IPS-18a (cell line): Measurements from ENCODE around the gene HMGCLL1.

Experiments
- H3K27ac ChIP-seq: one replicate; pipeline ENCODE4 v1.5.1; 2013; ENCODE audit warnings: low read length
- H3K27me3 ChIP-seq: one replicate; pipeline ENCODE4 v1.6.1; 2013; ENCODE audit warnings: mild to moderate bottlenecking, low read length; ENCODE audit not compliant: control insufficient read depth, insufficient read depth
- H3K36me3 ChIP-seq: one replicate; pipeline ENCODE4 v1.6.1; 2013; ENCODE audit warnings: low read depth, low read length; ENCODE audit not compliant: control insufficient read depth
- H3K4me1 ChIP-seq: one replicate; pipeline ENCODE4 v1.6.1; 2013; ENCODE audit warnings: low read depth, low read length; ENCODE audit not compliant: control insufficient read depth
- H3K4me3 ChIP-seq: one replicate; pipeline ENCODE4 v1.5.1; 2013; ENCODE audit warnings: low read length
- H3K9ac ChIP-seq: one replicate; pipeline ENCODE4 v1.6.1; 2013; ENCODE audit warnings: mild to moderate bottlenecking, low read length, moderate library complexity
- H3K9me3 ChIP-seq: one replicate; pipeline ENCODE4 v1.6.1; 2013; ENCODE audit warnings: low read depth, low read length; ENCODE audit not compliant: control insufficient read depth

The HMGCLL1 gene

DNA sequence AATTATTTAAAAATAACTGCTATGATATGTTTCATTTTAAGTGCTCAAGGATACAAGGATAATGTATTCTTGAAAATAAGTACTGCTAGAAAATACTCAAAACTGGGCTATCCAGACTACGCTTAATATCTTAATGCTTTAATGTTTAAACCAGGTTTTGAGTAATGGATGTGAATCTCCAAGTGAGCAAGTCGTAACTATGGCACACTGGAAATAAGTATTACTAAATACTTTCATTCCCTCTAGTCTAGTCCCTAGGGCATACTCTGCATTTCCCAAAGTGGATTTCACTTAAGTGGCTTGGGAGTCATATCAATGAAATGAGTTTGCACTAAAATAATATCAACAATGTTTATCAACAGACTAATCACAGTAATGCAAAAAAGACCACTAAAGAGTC is 48.1 kb downstream of the HMGCLL1 start:
- H3K9me3 ChIP-seq, result no peaks in the 10 kb centered on the region
- H3K27ac ChIP-seq, result no peak overlapping the region
- H3K9ac ChIP-seq, result no peak overlapping the region
- H3K4me1 ChIP-seq, result no peaks in the 10 kb centered on the region
- no peaks in the 10 kb centered on the region for H3K36me3 ChIP-seq
- no peak overlapping the region for H3K4me3 ChIP-seq
- no peaks in the 10 kb centered on the region for H3K27me3 ChIP-seq

- H3K36me3 ChIP-seq, result no peaks in the 10 kb centered on the region
- H3K27ac ChIP-seq, result no peak overlapping the region
- no peak overlapping the region for H3K9ac ChIP-seq
- no peak overlapping the region for H3K4me3 ChIP-seq
- peaks cover 6% of the 10 kb centered on the region for H3K4me1 ChIP-seq
- H3K27me3 ChIP-seq, result no peaks in the 10 kb centered on the region
- no peaks in the 10 kb centered on the region for H3K9me3 ChIP-seq
Observed at GRCh38 chr6:55528624-55529023, 50.4 kb downstream of the HMGCLL1 start.

GRCh38 chr6:55524441-55524840 is 54.6 kb downstream of the HMGCLL1 start:
- Histone ChIP-seq H3K9ac (no peak overlapping the region), H3K4me1 (peaks cover 6% of the 10 kb centered on the region), H3K27me3 (no peaks in the 10 kb centered on the region), H3K27ac (no peak overlapping the region), H3K4me3 (no peak overlapping the region), H3K36me3 (no peaks in the 10 kb centered on the region), H3K9me3 (no peaks in the 10 kb centered on the region)

- no peaks in the 10 kb centered on the region for H3K36me3 ChIP-seq
- no peak overlapping the region for H3K9ac ChIP-seq
- no peaks in the 10 kb centered on the region for H3K9me3 ChIP-seq
- no peaks in the 10 kb centered on the region for H3K4me1 ChIP-seq
- H3K4me3 ChIP-seq, result no peak overlapping the region
- no peak overlapping the region for H3K27ac ChIP-seq
- H3K27me3 ChIP-seq, result no peaks in the 10 kb centered on the region
Observed at GRCh38 chr6:55518529-55519060, 60.4 kb downstream of the HMGCLL1 start.

- no peak overlapping the region for H3K9ac ChIP-seq
- H3K27me3 ChIP-seq, result no peaks in the 10 kb centered on the region
- no peaks in the 10 kb centered on the region for H3K36me3 ChIP-seq
- no peak overlapping the region for H3K4me3 ChIP-seq
- H3K27ac ChIP-seq, result no peak overlapping the region
- H3K9me3 ChIP-seq, result no peaks in the 10 kb centered on the region
- H3K4me1 ChIP-seq, result no peaks in the 10 kb centered on the region
Observed at GRCh38 chr6:55516736-55517135, 62.3 kb downstream of the HMGCLL1 start.

DNA sequence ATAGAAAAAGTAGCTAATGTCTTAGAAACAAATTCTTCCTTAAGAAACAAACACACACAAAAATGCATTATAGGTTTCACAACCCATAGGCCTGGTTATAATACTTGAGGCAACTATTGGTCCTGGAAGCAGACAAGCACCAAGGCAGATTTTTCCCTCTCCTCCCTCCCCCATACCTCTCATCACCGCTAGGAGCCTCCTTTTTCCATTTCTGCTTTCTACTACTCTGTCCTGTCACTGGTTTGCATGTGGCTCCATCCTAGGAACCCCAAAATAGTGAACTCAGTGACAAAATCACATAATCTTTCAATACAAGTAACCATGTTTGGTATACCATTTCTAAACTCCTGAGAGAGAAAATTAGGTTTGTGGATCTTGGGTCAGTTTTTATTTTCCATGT is 66.1 kb downstream of the HMGCLL1 start:
- Histone ChIP-seq H3K27me3 (no peaks in the 10 kb centered on the region), H3K9me3 (no peaks in the 10 kb centered on the region), H3K4me3 (no peak overlapping the region), H3K9ac (no peak overlapping the region), H3K36me3 (no peaks in the 10 kb centered on the region), H3K4me1 (no peaks in the 10 kb centered on the region), H3K27ac (no peak overlapping the region)

DNA sequence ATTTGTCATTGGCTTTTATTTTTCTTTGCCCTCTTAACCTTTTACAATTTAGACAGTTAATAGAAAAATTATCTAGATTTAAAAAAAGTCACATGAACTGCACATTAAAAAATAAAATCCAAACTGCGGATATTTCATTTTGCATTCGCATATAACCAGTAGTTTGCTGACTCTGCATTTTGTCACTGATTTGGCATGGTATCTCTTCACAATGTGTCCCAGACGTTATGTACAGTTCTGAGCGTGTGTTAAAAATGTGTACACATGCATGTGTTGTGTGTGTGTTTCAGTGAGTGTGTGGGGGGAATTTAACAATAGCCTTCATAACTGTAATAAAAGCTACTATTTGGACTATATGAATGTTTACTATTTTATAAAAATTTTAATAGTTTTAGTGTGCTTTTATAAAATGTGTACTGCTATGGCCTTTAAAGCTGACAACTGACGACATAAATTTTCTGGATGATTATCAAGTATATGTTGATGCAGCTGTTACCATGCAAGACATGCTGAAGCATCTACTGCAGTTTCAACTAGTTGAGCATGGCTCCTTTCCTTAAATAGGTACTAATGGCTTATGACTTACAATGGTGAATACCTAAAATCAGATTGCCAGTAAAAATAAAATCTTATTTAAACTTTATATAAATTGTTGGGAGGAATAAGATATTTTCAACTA is 67.7 kb downstream of the HMGCLL1 start:
- Histone ChIP-seq H3K36me3 (no peaks in the 10 kb centered on the region), H3K4me3 (no peak overlapping the region), H3K4me1 (no peaks in the 10 kb centered on the region), H3K9ac (no peak overlapping the region), H3K27me3 (no peaks in the 10 kb centered on the region), H3K27ac (no peak overlapping the region), H3K9me3 (no peaks in the 10 kb centered on the region)

DNA sequence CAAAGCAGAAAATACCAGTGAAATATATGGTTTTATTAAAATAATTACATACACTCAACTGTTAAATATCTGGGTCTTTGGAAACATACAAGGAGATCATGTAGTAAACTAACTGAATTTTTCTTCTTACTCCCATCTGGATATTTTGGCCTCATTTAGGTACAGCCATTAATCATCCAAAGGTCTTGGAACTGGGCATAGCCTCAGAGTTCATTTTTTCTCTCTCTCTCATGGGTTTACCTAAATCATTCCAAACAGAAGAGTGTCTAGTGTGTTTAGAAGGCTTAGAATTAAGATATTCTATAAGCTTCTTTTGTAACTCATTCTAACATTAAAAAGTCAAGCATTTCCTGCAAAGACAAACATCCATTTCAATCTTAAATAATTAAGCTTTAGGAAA is 79.4 kb downstream of the HMGCLL1 start:
- Histone ChIP-seq H3K27ac (no peak overlapping the region), H3K9ac (no peak overlapping the region), H3K36me3 (no peaks in the 10 kb centered on the region), H3K9me3 (no peaks in the 10 kb centered on the region), H3K4me1 (peaks cover 6% of the 10 kb centered on the region), H3K4me3 (no peak overlapping the region), H3K27me3 (no peaks in the 10 kb centered on the region)

DNA sequence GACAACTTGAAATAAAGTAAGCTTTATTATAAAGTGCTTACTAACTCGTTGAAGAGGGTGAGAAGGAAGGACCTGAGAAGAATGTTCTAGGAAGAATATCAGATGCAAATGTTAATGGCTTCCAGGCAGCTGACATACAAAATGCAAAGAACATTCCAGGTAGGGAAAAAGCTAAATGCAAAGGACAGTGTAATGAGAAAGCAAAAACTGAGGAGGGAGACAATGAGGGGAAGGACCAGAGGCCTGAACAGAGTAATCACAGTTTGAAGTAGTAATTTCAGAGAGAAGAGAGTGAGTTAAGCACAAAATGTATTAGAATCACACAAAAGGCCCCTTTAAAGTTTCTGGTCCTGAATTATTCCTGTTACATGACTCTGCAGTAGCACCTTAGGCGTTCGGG is 81.3 kb downstream of the HMGCLL1 start:
- Histone ChIP-seq H3K4me3 (no peak overlapping the region), H3K9ac (no peak overlapping the region), H3K4me1 (peaks cover 6% of the 10 kb centered on the region), H3K27me3 (no peaks in the 10 kb centered on the region), H3K36me3 (no peaks in the 10 kb centered on the region), H3K27ac (no peak overlapping the region), H3K9me3 (no peaks in the 10 kb centered on the region)

DNA sequence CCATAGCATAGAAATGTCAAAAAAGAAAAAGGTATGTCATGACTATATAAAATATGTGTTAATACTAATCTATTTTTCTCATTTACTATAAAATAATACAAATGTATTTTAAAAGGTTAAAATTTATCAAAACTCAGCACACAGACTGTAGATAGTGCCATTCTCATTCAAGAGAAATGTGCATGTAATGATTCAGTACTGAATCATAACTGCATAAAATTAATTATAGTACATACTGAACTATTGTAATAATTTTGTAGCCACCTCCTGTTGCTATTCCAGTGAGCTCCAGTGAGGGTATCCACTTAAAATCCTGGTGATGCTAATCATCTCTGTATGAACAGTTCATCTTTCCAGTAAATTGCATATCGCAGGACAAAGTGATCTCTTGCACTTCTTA is 82.8 kb downstream of the HMGCLL1 start:
- Histone ChIP-seq H3K4me3 (no peak overlapping the region), H3K9ac (no peak overlapping the region), H3K27ac (no peak overlapping the region), H3K27me3 (no peaks in the 10 kb centered on the region), H3K36me3 (no peaks in the 10 kb centered on the region), H3K4me1 (peaks cover 6% of the 10 kb centered on the region), H3K9me3 (no peaks in the 10 kb centered on the region)

DNA sequence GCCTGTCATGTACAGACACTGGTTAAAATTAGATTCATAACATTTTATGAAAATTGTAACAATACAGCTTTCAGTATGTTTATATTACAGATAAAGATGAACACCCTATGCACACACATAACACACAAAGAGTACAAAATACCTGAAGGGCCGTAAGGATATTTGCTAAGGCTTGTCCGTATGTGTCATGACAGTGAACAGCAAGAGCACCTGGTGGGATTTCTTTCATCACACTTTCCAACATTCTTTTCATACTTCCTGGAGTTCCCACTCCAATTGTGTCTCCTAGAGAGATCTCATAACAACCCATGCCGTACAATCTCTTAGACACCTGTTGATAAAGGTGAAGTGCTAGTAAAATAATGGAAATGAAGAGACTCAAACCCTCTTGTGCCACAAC is 83.7 kb downstream of the HMGCLL1 start:
- Histone ChIP-seq H3K27me3 (no peaks in the 10 kb centered on the region), H3K27ac (no peak overlapping the region), H3K4me3 (no peak overlapping the region), H3K9me3 (no peaks in the 10 kb centered on the region), H3K4me1 (peaks cover 6% of the 10 kb centered on the region), H3K9ac (no peak overlapping the region), H3K36me3 (no peaks in the 10 kb centered on the region)

DNA sequence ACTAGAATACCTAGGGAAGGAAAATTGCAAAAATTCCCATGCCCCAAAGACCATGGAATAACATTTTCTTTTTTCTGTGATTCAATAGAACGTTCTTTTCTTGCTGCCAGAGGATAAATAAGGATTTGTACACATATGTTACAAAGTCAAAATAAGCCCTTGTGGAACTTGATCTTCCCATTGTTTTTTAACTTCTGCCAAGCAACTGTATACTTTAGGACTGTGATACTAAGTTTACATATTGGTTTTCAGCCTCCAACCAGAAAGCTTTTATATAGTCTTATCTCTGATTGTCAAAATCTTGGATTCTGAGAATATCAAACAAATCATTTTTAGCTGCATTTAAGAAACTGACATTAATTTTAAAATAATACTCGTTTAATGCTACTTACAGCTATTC is 84.6 kb downstream of the HMGCLL1 start:
- peaks cover 6% of the 10 kb centered on the region for H3K4me1 ChIP-seq
- no peaks in the 10 kb centered on the region for H3K9me3 ChIP-seq
- no peak overlapping the region for H3K9ac ChIP-seq
- H3K36me3 ChIP-seq, result no peaks in the 10 kb centered on the region
- H3K27me3 ChIP-seq, result no peaks in the 10 kb centered on the region
- H3K27ac ChIP-seq, result no peak overlapping the region
- no peak overlapping the region for H3K4me3 ChIP-seq
